Tibial artery (tissue), 4 donors: ENCODE measurements around the gene SERPINC1.

ENCODE experiments used
- DNase-seq, 2 donors: peaks; one replicate each; pipeline ENCODE4 v3.0.0-alpha.2; 2019
- H3K27ac ChIP-seq, 2 donors: fragments of 200-600 bp; sonication (generic) in 1 of 2; 1 replicate in 1 of 2; 2 replicates in 1 of 2; pipeline ENCODE4 v1.5.1; 2018 to 2019; ENCODE audit warnings: mild to moderate bottlenecking in 1 of 2
- H3K27me3 ChIP-seq, 2 donors: fragments of 200-600 bp; sonication (generic) in 1 of 2; one replicate each; pipeline versions ENCODE4 v1.5.1 to v1.6.0; 2016 to 2019
- H3K36me3 ChIP-seq, 3 donors: fragments of 200-600 bp; sonication (generic) in 2 of 3; one replicate each; pipeline ENCODE4 v1.5.1; 2016 to 2019; ENCODE audit warnings: mild to moderate bottlenecking in 2 of 3
- H3K4me1 ChIP-seq, 4 donors: fragments of 200-600 bp; sonication (generic) in 2 of 4; 1 replicate in 3 of 4; 2 replicates in 1 of 4; pipeline ENCODE4 v1.5.1; 2016 to 2019
- H3K4me3 ChIP-seq, 2 donors: fragments of 200-600 bp; sonication (generic) in 1 of 2; 1 replicate in 1 of 2; 2 replicates in 1 of 2; pipeline ENCODE4 v1.5.1; 2018 to 2019; ENCODE audit warnings: mild to moderate bottlenecking in 2 of 2
- H3K9me3 ChIP-seq, 3 donors: fragments of 200-600 bp; sonication (generic) in 1 of 3; one replicate each; pipeline ENCODE4 v1.5.1; 2016 to 2019
- CTCF ChIP-seq, 2 experiments: fragments of 200-600 bp in 1 of 2; fragments of 450-650 bp in 1 of 2; IDR thresholded peaks; one replicate each; pipeline ENCODE4 v1.5.1; 2017 to 2019; ENCODE audit warnings: antibody characterized with exemption in 2 of 2, mild to moderate bottlenecking in 1 of 2, moderate library complexity in 1 of 2
- intact Hi-C: fragments of 100-400 bp; cut with DNase I; formaldehyde crosslinking; loops from one replicate; pipeline ENCODE4 v1.15.0; 2023; ENCODE audit warnings: low total_unique reads

The SERPINC1 gene

DNA sequence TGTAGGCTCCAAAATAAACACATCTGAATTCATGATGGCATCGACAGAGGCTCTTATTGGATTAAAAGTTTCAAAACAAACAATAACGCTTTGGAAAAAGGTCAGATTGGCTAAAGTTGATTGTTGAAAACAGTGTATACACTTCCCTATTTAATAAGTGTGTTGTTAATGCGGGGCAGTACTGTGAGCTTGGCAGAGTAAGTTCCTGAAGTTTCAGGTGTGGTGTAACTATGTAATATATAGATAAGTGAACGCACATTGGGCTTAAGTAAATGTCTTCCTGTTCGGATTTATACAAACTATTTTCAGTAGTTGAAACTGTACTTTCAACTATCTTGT, 48.1 kb downstream of the SERPINC1 start:
- no peak for TF ChIP-seq CTCF (IDR thresholded peaks at IDR 0.05)
- intact Hi-C loops = loop anchor here (2.0 to 10.0 kb wide), 3 partner anchors 42 to 392 kb away; partner anchors contain the start of genes PRDX6 and RC3H1
- Histone ChIP-seq H3K4me1 (peaks cover 0 to 33% (median 9%) of the 10 kb centered on the region in 4 donors), H3K27me3 (no peaks in the 10 kb centered on the region), H3K4me3 (peak overlapping the region; percentile 80 to 81), H3K36me3 (peaks cover 23 to 41% (median 37%) of the 10 kb centered on the region in 3 donors), H3K27ac (peak overlapping the region; percentile 94 to 95), H3K9me3 (no peaks in the 10 kb centered on the region)
- DNase-seq = no peak

DNA sequence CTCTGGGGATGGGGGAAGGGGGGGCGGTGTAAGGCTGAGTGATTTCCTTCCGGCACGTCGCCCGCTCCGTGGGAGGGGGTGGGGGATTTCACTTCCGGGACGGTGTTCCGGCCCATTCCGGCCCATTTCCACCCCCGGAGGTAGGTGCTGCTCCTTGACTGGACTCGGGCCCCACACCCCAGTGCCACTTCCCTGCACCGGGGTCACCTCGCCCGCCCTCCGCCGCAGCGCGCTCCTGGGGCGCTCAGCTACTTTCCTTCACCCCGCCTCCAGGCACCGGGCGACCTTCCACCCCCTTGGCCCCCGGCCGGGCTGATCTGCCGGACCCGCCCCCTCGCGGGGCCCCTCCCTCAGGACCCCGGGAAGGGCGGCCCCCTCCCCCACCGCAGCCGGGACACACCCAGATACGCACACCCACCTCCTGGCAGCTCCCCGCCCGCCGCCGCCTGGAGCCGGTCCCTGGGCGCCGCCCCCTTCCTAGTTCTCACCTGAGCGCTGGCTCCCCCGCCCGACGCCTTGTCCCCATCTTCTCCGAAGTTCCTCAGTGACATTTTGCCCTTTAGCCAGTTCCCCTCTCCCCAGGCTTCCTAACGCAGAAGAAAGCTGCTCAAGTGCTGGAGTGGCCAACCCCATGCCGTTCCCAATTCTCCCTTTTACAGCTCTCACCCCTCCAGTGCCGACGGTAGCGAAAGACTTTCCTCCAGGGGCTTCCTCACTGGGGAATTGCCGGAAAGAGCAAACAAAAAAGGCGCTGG, 48.7 kb downstream of the SERPINC1 start, which contains the start of gene ZBTB37:
ZBTB37 (plus strand) TSS at position 115 of the 755 bp plus-strand sequence. CDS start 1,846 bp downstream, outside the sequence.
- Histone ChIP-seq H3K27ac (peak within 1 kb of the TSS; percentile 94 to 95), H3K4me1 (peaks cover 0 to 33% (median 9%) of the 10 kb centered on the region in 4 donors), H3K9me3 (no peaks in the 10 kb centered on the region), H3K27me3 (no peaks in the 10 kb centered on the region), H3K36me3 (peaks cover 23 to 39% (median 39%) of the 10 kb centered on the region in 3 donors), H3K4me3 (peak within 1 kb of the TSS; percentile 80 to 81)
- intact Hi-C loops = loop anchor here (2.0 to 10.0 kb wide), 3 partner anchors 41 to 392 kb away; partner anchors contain the start of genes PRDX6 and RC3H1
- DNase-seq = peak in 1 of 2 donors; percentile 72
- no peak for TF ChIP-seq CTCF (IDR thresholded peaks at IDR 0.05)

DNA sequence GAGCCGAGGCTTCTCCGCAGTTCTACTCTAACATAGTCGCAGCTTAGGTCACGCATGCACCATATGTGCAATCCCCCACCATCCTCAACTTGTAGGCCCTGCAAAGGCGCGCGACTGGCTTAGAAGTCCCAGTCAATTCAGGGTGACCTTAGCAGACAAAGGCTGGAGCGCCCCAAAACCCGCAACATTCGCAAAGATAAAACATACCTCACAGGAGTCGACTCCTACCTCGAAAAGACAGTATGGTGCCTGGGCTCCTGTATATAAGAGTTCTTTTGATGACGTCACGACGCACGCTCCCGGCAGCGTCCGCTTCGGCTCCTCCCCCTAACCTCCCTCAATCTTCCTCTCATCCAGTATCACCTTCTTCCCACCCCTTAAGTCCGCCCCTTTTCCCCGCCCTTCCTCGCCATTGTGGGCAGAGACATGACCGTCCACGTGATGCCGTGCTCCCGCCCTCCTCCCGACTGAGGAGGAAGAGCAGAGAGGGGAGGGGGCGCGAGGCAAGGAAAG, 49.3 kb downstream of the SERPINC1 start, which contains the start of gene GAS5:
GAS5 (minus strand) TSS at position 237 of the 513 bp plus-strand sequence.
- Histone ChIP-seq H3K27ac (peak within 1 kb of the TSS; percentile 94 to 95), H3K4me1 (peaks cover 0 to 33% (median 9%) of the 10 kb centered on the region in 4 donors), H3K9me3 (no peaks in the 10 kb centered on the region), H3K4me3 (peak within 1 kb of the TSS; percentile 80 to 81), H3K36me3 (peaks cover 27 to 46% (median 43%) of the 10 kb centered on the region in 3 donors), H3K27me3 (no peaks in the 10 kb centered on the region)
- peak; percentile 99 to 100 for DNase-seq
- intact Hi-C loops = loop anchor here (2.0 to 10.0 kb wide), 3 partner anchors 41 to 391 kb away; partner anchors contain the start of genes PRDX6 and RC3H1
- no peak for TF ChIP-seq CTCF (IDR thresholded peaks at IDR 0.05)

DNA sequence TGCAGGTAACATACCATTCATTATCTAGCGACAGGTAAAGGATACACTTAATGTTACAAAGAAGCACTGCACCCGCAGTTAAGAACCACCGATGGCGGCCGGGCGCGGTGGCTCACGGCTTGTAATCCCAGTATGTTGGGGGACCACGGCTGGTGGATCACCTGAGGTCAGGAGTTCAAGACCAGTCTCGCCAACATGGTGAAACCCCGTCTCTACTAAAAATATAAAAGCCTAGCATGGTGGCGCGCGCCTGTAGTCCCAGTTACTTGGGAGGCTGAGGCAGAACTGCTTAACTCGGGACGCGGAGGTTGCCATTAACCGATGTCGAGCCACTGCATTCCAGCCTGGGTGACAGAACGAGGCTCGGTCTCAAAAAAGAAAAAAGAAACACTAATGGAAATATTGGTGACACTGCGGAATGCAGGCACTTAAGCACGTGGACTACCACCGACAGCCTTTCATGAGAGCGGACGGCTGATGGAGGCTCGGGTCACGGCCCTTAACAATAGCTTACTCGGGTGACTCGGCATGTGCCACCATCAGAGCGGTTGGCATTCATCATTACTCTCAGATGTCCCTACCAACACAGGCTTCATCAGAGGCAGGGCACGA, 49.9 kb downstream of the SERPINC1 start:
- no peak for DNase-seq
- Histone ChIP-seq H3K27me3 (no peaks in the 10 kb centered on the region), H3K9me3 (no peaks in the 10 kb centered on the region), H3K27ac (peak overlapping the region; percentile 94 to 95), H3K4me1 (peaks cover 0 to 33% (median 9%) of the 10 kb centered on the region in 4 donors), H3K36me3 (peaks cover 27 to 50% (median 49%) of the 10 kb centered on the region in 3 donors), H3K4me3 (peak overlapping the region; percentile 80 to 81)
- intact Hi-C loops = loop anchor here (5.0 to 10.0 kb wide), 2 partner anchors 40 to 158 kb away; partner anchors contain the start of gene RC3H1
- TF ChIP-seq CTCF (IDR thresholded peaks at IDR 0.05) = no peak

DNA sequence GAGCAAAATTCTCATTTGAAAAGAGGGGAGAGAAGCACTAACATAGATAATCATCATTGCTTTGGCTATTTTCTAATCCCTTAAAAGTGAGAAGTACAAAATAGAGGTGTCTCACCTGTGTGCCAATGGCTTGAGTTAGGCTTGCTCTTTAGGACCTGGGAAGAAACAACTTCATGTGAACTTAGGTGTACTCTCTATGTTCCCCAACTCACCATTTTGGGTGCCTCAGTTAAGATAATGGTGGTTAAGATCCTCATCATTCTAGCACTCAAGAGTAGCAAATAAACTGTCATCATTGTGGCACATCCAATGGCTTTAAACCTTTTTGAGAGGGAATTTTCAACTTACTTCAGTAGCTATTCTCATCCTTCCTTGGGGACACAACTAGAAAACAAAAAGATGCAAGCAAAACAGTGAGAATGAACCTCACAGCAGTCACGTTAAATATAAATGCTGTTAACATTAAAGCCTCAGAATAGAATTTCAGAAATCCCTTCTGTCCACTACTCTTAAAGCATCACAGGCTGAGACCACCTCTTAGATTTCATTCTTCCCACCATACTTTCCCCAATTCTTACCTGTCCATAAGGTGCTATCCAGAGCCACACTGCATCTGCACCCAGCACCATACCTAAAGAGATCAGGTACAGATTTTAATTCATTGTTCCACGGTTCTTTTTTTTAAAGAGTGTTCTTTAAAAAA, 50.6 kb downstream of the SERPINC1 start:
- intact Hi-C loops = loop anchor here (5.0 to 10.0 kb wide), 2 partner anchors 39 to 158 kb away; partner anchors contain the start of gene RC3H1
- H3K27ac ChIP-seq = peak overlapping the region in 1 of 2 donors; percentile 94
- peaks cover 0 to 33% (median 9%) of the 10 kb centered on the region in 4 donors for H3K4me1 ChIP-seq
- H3K36me3 ChIP-seq = peaks cover 27 to 53% (median 53%) of the 10 kb centered on the region in 3 donors
- no peak for TF ChIP-seq CTCF (IDR thresholded peaks at IDR 0.05)
- no peaks in the 10 kb centered on the region for H3K27me3 ChIP-seq
- DNase-seq = no peak
- H3K4me3 ChIP-seq = peak overlapping the region; percentile 80 to 81
- H3K9me3 ChIP-seq = no peaks in the 10 kb centered on the region
